GM19372 (cell line): ENCODE results near the gene POLN.

Experiments
- ATAC-seq: cut with Tn5 transposase; IDR thresholded peaks from one replicate; pipeline ENCODE4 v1.9.1; 2021; ENCODE audit warnings: mild to moderate bottlenecking, low read depth, moderate library complexity; ENCODE audit not compliant: unreplicated experiment

POLN gene

DNA sequence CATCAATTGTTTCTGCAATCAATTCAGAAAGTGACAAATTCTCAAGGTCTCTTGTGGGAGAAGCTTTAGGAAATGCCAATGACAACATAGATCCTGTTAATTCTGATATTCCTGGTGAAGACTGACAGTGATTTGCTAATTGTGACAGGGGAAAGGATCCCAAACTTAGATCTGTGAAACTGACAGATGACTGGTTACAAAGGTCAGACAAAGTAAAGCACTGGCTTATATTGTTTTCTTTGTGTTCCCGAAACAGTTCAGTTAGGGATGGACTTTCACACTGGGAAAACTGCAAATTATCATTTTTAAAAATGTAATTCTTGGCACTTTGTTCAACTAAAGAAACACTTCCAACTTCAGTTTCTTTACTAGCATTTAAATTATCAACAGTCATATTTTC, 152.7 kb downstream of the POLN start:
- no peak for ATAC-seq

DNA sequence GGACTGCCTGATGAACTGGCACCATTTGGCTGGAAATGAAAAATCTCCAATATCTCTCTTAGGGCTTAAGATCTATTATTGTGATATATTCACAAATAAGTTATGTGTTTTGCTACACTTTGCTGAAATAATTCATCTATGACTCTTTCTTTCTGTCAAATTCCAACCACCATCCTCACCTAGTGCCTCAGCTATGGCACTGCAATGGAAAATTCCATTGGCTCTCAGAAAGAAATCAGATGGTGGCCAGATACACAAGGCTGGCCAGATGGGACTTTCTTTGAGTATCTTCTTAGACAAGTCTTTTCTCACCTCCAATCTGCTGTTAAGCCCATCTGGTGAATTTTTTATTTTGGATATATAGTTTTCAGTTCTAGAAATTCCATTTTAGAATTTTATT, 154.8 kb downstream of the POLN start:
- ATAC-seq, result no peak

DNA sequence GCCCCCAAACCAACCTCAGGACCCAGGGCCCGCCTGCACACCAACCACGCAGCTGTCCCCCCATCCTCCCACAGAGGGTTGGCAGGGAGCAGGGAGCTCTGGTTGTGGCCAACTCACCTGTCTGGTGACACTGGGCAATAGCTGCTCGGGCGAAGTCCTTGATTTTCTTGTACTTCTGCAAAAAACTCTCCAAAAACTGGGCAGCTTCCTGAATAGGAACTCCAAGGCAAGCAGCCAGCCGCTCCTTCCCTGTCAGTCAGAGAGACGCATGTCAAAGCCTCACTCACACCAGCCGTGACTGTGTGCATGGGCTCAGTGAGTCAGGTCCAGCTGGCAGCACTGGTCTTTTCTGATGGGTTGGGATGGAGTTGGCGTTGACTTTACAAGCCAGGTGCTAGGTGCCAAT, 156.4 kb downstream of the POLN start:
- ATAC-seq, result no peak

DNA sequence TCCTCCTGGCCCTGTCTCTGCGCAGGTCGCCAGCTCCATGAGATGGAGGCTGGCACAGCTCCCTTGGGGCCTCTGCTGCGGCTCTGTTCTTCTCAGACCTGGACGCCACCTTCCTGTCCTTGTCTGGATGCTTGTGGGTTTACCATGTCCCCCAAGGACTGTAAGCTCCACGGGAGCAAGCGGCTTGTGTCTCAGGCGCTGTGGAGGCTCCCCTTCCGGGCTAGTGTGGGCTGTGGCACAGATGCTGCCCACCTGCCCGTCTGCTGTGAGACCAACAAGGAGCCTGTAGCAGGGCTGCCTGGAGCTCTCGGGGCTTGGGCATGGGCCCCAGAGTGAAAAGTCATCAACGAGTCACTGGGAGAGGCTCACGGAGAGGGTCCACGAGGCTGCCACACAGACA, 157.6 kb downstream of the POLN start:
- no peak for ATAC-seq

DNA sequence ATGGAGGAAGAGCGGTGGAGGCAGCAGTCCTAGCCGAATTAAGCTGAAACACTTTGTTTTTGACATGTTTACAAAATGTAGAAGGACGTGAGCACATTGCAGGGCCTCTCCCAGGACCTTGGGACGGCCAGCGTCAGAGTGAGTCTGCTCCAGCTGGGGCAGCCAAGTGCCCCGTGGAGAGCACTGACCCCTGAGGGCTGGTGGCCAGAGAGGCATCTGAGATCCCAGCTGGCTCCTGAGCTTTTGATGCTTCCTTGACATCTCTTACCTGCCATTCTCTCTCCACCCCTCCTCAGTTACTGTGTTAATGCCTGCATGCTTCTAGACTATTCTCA, 158.1 kb downstream of the POLN start:
- ATAC-seq, result no peak

DNA sequence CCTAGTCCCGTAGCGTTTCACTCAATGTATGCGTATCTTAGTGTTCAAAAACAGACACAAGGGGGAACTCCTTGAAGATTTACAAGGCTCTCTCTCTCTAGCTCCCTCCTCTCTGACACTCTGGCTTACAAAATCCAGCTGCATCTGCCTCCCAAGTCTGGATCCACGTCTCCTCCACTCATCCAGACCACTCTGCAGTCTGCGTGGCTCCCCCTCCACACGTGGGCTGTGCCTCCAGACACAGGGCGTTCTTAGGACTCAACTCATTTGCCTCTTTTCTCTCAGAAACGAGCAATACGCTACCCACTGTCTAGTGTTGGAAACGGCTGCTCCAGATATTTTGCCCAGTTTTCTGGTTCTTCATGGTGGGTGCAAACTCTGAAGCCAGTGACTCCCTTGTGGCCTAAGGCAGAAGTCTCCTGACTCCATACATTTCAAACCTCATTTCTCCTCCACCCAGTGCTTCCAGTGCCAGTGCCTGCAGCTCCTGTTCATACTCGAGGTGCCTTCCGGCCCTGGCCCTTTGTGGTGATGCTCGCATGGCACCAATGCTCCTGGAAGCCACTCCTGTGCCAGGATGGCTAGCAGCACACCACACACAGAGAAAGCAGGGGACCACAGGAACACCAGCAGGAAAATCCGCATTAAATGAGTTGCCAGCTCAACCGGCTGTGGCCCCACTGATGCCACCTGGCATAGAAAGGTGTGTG, 158.7 kb downstream of the POLN start:
- ATAC-seq, result no peak

DNA sequence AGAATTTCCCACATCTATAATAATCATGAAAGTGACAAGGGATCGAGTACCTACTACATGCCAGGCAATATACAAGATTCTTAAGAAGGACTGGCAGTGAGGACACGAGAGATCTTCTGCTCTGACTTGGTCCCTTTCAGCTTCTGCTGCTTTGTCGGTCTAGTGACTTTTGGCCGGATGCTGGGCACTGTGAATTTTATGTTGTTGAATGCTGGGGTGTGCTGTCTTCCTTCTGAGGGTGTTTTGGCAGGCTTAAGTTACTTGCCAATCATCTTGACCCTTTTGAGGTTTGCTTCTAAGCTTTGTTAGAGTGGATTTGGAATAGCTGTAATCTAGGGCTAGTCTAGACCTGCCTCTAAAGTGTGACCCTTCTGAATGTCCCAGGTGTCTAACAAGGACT, 159.3 kb downstream of the POLN start:
- no peak for ATAC-seq

DNA sequence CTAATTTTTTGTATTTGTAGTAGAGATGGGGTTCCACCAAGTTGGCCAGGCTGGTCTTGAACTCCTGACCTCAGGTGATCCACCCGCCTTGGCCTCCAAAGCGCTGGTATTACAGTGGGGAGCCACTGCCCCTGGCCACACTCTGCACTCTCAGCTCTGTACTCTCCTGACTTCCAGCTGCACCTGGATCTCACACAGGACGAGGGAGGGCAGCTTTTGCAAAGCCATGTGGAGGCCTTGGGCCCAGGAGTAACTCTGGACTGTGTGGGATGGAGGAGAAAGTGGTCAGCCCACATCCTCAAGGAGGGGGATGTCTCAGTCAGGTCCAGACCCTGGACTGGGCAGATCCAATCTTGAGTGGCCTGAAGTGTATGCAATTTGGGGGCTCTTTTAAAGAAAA, 159.8 kb downstream of the POLN start:
- ATAC-seq, result no peak

DNA sequence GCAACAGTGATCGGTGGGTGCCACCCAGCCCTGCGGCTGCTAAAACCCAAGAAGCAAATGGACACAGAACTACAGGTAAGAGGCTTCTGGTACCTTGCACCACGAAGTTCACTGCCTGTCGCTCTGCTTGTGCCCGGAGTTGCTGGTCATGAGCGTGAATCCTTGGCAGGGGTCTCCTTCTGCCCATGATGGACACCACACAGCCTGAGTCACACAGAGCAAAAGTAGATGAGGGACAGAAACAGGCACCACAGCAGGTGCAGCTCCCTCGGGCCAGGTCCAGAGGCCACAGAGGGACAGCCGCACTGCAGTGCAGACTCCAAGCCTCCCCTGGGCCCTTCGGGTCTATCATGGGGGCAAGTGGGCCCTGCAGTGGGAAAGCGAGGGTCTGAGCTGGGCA, 160.4 kb downstream of the POLN start:
- no peak for ATAC-seq

DNA sequence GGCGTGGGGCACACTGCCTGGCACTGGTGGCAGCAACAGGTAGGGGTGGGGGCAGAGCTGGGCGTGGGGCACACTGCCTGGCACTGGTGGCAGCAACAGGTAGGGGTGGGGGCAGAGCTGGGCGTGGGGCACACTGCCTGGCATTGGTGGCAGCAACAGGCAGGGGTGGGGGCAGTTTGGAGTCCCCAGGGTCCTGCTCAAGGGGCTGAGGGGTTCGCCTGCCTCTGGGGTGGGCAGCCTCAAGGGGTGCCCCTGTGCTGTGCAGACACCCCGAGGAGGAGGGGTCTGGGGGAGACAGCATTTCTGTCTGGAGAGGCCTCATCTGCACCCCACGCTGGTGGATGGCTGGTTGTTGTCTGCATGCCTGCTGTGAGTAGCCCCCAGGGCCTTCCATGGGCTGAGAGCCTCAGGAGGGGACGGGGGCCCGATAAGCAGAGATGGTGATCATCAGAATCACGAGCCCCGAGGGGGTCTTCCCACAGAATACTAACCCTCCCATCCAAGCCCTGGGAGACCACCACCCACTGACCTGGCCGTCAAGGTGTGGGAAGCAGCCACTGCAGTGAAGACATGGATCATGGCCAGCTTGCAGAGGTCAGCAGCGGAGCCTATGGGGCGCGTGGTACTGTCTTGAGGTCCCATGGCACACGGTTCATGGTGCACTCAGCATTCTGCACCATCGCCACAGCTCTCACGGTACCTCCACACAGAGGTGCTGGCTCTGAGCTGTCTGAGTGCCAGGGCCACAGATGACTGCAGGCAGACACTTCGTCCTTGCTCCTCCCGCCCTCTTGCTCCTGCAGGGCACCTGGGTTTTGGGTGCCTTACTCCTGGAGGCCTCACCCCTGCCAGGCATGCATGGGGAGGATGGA, 161.3 kb downstream of the POLN start:
- ATAC-seq, result no peak

DNA sequence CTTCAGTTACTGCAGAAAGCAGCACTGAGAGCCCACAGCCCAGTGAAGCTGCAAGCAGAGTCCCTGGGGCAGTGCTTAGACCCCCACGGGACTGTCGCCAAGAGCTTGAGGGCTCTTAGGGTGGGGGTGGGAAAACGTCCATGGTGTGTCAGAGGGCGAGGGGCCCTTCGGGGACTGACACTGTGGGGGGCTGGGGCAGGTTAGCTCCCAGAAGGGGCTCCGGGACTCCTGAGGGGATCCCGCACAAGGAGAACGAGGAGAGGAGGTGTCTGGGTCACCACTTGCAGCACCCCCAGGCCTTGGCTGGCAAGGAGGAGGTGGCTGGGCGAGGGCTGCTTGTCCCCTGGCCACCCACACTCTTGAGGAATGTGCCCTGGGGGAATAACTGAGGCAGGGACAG, 162.0 kb downstream of the POLN start:
- no peak for ATAC-seq

DNA sequence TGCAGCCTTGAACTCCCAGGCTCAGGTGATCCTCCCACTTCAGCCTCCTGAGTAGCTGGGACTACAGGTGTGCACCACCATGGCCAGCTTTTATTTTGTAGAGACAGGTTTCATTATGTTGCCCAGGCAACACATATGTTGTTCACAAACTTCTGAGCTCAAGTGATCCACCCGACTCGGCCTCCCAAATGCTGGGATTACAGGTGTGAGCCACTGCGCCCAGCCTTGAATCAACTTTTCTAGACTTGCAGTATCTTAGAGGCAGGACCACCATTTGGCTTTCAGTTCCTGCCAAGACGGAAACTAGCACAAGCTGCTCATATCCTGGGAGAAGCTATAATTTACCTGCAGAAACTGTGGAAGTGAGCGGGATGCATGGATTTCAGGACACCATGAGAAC, 162.9 kb downstream of the POLN start:
- no peak for ATAC-seq

DNA sequence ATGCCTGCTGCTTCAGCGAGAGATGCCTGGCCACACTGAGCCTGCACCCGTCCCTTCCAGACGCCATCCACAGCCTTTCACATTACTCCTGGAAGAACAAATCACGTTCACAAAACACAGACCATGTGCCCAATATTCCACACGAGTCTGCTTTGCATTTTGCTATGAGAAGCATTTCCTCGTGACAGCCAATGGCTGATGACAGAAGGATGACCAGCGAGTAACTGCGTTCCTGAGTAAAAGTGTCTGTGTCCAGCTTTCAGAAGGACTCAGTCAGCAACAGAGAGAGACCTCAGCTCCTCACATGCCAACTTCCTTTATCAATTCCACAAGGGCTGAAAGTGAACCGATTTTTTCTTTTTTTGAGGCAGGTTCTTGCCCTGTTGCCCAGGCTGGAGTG, 163.3 kb downstream of the POLN start:
- no peak for ATAC-seq

DNA sequence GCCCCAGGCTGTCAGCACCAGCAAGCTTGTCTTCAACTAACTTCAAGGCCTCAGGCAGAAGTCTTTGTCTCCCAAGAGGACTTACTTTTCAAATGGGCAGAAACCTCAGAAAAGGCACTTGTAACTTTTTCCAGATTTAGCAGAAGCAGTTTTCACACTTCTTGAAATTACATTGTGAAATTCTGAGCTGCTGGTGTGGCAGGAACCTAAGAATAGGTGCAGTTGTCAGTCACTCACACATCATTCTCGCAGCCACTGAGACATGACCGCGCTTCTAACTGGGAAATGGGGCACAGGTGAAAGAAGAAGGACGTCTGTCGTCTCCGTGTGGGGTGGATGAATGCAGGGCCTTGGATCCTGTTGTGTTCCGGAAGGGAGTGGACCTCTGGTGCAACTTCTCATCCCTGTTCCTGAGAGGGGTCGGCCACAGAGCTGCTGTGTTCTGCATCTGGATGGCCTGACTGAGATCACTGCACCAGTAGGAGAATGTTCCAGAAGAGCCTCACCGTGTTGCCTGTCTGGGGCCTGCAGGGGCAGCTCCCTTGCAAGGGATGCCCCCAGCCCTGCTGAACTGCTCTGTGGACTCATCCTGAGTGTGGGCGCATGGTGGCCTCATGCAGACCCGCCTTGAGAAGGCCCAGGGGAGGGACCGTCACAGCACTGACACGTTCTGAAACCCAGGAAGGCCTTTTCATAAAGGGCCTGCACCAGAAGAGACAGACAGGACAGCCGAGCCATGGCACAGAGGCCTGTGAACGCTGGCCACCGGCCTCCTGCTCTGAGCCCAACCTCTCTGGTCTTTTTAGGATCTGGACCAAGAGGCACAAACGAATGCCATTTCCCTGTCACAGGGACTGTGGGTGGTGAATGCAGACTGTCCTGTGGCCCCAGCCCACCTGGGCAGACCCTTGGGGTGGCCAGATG, 164.1 kb downstream of the POLN start:
- no peak for ATAC-seq

DNA sequence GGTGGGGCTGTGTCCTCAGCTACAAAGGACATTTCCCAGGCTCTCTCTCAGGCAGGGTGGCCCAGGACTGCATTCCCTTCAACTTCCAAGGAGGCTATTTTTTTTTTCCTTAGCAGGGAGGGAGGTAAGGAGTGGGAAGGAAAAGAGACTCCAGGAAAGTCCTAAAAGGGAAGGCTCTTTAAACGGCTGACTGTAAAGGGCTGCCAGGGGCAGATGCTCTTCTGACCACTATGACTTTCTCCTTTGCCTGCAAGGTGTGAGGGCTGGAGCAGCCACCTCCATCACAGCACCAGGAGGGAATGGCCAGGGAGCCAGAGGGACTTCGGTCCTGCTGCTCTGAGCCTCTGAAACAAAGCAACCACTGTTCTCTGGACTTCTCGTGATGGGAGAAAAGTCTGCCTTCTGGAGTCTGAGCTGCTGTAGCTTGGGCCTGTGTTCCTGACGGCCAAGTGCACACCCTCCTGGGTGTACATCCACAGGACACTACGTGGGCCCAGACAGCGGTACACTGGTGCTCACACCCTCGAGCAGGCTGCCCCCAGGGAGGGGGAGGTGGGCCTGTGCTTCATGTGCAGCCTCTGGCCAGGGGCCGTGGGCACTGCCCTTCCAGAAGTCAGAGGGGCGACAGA, 164.9 kb downstream of the POLN start:
- ATAC-seq, result no peak

DNA sequence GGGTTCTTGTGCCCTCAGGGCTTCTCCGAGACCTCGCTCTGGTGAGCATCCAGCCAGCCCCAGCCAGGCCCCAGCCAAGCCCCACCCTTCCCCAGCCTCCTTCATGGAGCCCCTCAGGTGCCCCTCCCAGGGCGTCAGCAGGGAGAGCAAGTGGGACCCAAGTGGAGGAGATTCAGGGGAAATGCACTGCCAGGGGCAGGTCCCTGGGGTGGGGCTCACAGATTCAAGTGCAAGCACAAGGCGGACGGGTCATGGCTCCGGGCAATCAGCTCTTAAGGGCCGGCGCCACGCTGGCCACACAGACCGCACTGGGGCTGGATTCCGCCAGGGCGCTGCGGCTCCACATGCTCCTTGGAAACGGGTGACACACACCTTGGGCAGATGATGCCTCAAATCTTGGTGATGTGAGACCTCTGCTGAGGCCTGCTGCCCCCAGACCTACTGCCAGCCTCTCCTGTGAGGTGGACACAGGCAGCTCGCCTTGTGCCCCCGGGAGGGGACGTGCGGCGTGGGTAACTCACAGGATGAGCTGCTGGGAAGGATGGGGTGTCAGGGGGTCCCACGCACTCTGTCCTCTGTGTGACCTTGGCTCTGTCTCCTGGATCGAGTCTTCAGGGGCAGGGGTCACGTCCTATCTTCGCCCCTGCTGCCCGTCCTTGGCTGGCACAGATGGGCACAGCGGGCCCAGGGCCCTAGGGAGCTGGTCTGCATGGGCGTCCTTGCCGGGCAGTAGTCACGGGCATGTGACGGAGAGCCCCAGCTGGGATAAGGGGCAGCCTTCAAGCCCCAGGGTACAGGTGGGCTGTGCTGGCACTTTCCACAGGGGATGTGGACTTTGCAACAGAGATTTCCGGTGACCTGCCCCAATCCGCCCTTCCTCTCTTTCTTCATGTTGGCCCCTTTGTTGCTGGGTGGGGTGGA, 165.7 kb downstream of the POLN start:
- no peak for ATAC-seq

DNA sequence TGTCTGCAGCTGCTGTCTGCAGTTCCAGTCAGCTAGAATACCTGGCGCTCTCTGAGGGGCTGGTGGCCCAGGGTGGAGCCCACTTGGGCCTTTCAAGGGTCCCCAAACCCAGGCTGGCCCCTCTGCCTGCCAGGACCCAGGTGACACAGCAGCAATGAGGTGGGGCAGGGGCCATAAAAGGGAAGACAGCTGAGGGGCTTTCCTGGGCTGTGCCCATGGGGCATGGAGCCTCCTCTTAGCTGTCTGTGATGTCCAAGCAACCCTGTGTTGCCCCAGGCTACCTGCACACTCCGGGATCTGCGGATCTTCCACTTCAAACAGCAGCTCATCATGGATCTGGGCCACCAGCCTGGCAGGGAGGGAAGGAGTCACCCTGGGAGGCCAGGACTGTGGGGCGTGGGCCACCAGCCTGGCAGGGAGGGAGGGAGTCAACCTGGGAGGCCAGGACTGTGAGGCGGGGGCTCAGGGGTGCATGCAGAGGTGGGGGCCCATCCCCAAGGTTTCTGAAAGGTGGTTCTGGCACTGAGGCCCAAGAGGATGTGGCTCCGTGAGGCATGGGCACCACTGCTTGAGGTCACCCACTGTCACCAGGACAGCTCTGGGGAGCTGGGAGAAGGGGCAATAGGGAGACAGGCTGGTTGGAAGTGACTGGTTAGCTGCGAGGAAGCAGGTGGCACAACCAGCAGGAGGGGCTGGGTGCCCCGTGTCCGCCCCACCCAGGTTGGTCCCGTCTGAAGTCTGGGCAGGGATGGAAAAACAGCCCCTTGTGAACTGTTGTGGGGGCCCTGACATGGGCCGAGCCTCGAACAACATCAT, 166.5 kb downstream of the POLN start:
- ATAC-seq, result no peak

DNA sequence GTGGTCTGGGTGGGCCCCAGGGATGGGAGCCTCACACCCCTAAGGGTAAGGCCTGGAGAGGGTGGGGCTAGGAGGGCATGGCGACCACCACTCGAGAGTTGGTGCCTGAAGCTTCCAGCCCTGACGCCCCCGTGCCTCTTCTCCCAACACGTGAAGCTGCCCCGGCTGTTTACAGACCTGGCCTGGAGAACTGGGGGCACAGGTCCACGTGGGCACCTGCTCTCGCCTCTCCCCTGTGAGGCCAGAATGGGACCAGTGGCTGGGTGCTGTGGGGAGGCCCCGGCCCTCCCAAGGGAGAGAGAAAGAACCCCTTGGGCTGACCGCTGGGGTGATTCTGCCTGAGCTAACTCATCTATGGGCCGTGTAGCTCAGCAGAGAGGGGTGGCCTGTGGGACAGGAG, 167.3 kb downstream of the POLN start:
- ATAC-seq, result no peak
